T1000 (cell line): ENCODE measurements around the gene SAC3D1.

Experiments used
- DNase-seq: peaks from one replicate; lab custom pipeline; 2025; ENCODE audit warnings: mixed read lengths; lab: John Stamatoyannopoulos, UW

SAC3D1 gene

GRCh38 chr11:65059959-65060824, 19.2 kb downstream of the SAC3D1 start:
- DNase-seq, result no peak

- DNase-seq, result peak; percentile 76
Measured at GRCh38 chr11:65060913-65061408, 20.0 kb downstream of the SAC3D1 start.

GRCh38 chr11:65063532-65063931, 22.5 kb downstream of the SAC3D1 start:
- DNase-seq, result no peak

- no peak for DNase-seq
Measured at GRCh38 chr11:65064847-65065240, 23.8 kb downstream of the SAC3D1 start.

- no peak for DNase-seq
Measured at GRCh38 chr11:65065851-65066250, 24.8 kb downstream of the SAC3D1 start.

GRCh38 chr11:65066315-65066714, 25.3 kb downstream of the SAC3D1 start:
- no peak for DNase-seq

- no peak for DNase-seq
Measured at GRCh38 chr11:65066805-65067291, 25.8 kb downstream of the SAC3D1 start.

GRCh38 chr11:65067446-65067845, 26.4 kb downstream of the SAC3D1 start:
- DNase-seq, result no peak

GRCh38 chr11:65069217-65069616, 28.2 kb downstream of the SAC3D1 start:
- DNase-seq, result no peak

- DNase-seq, result no peak
Measured at GRCh38 chr11:65071907-65072630, 31.1 kb downstream of the SAC3D1 start.

GRCh38 chr11:65072631-65072966, 31.6 kb downstream of the SAC3D1 start:
- no peak for DNase-seq

- no peak for DNase-seq
Measured at GRCh38 chr11:65077451-65077850, 36.4 kb downstream of the SAC3D1 start.

GRCh38 chr11:65078151-65078550, 37.1 kb downstream of the SAC3D1 start:
- DNase-seq, result no peak

GRCh38 chr11:65078786-65079342, 37.9 kb downstream of the SAC3D1 start:
- DNase-seq, result no peak

GRCh38 chr11:65083134-65083833, 42.3 kb downstream of the SAC3D1 start:
- DNase-seq, result no peak

GRCh38 chr11:65083834-65084597, 43.0 kb downstream of the SAC3D1 start, which contains the start of the genes CDCA5 and ZFPL1:
CDCA5 (minus strand) TSS chr11:65084040; CDS start chr11:65083978, 62 bp downstream.
ZFPL1 (plus strand) TSS chr11:65084222; CDS start chr11:65084699, 477 bp downstream.
- peak; percentile 95 for DNase-seq

GRCh38 chr11:65084598-65085375, 43.8 kb downstream of the SAC3D1 start:
- DNase-seq, result no peak

GRCh38 chr11:65085446-65085845, 44.4 kb downstream of the SAC3D1 start:
- no peak for DNase-seq

GRCh38 chr11:65086809-65087208, 45.8 kb downstream of the SAC3D1 start:
- DNase-seq, result no peak

- DNase-seq, result no peak
Measured at GRCh38 chr11:65087216-65087615, 46.2 kb downstream of the SAC3D1 start.
